ENCODE measurements around the gene TYMS.

The TYMS gene

GRCh38 chr18:647304-647703, 10.1 kb upstream of the TYMS start:
- no peak for DNase-seq (ENCODE audit: low read depth)

- no peak for DNase-seq (ENCODE audit: low read depth)
Measured at GRCh38 chr18:649341-649740, 8.1 kb upstream of the TYMS start.

GRCh38 chr18:650428-650858, 7.0 kb upstream of the TYMS start:
- no peak for DNase-seq (ENCODE audit: low read depth)

- DNase-seq (ENCODE audit: low read depth), result no peak
Measured at GRCh38 chr18:652131-652530, 5.3 kb upstream of the TYMS start.

- DNase-seq (ENCODE audit: low read depth), result no peak
Measured at GRCh38 chr18:653512-653911, 3.9 kb upstream of the TYMS start.

GRCh38 chr18:654601-655000, 2.9 kb upstream of the TYMS start:
- DNase-seq (ENCODE audit: low read depth), result no peak

- no peak for DNase-seq (ENCODE audit: low read depth)
Measured at GRCh38 chr18:655445-655844, 2.0 kb upstream of the TYMS start.

GRCh38 chr18:658001-658946, 821 bp downstream of the TYMS start:
- DNase-seq (ENCODE audit: low read depth), result peak; percentile 76

- no peak for DNase-seq (ENCODE audit: low read depth)
Measured at GRCh38 chr18:658947-659533, 1.6 kb downstream of the TYMS start.

- no peak for DNase-seq (ENCODE audit: low read depth)
Measured at GRCh38 chr18:659597-659996, 2.1 kb downstream of the TYMS start.

GRCh38 chr18:662197-662596, 4.7 kb downstream of the TYMS start:
- no peak for DNase-seq (ENCODE audit: low read depth)

GRCh38 chr18:666177-666576, 8.7 kb downstream of the TYMS start:
- no peak for DNase-seq (ENCODE audit: low read depth)

GRCh38 chr18:666628-667027, 9.2 kb downstream of the TYMS start:
- DNase-seq (ENCODE audit: low read depth), result no peak

GRCh38 chr18:668260-668659, 10.8 kb downstream of the TYMS start:
- DNase-seq (ENCODE audit: low read depth), result no peak

- DNase-seq (ENCODE audit: low read depth), result no peak
Measured at GRCh38 chr18:669077-669476, 11.6 kb downstream of the TYMS start.

GRCh38 chr18:670522-670921, 13.1 kb downstream of the TYMS start:
- no peak for DNase-seq (ENCODE audit: low read depth)

- DNase-seq (ENCODE audit: low read depth), result no peak
Measured at GRCh38 chr18:671405-671804, 14.0 kb downstream of the TYMS start.

- no peak for DNase-seq (ENCODE audit: low read depth)
Measured at GRCh38 chr18:673317-673716, 15.9 kb downstream of the TYMS start.

GRCh38 chr18:673769-674168, 16.3 kb downstream of the TYMS start:
- no peak for DNase-seq (ENCODE audit: low read depth)

GRCh38 chr18:675307-675706, 17.9 kb downstream of the TYMS start:
- no peak for DNase-seq (ENCODE audit: low read depth)

GRCh38 chr18:676069-676468, 18.6 kb downstream of the TYMS start:
- no peak for DNase-seq (ENCODE audit: low read depth)

GRCh38 chr18:676736-677135, 19.3 kb downstream of the TYMS start:
- no peak for DNase-seq (ENCODE audit: low read depth)

- no peak for DNase-seq (ENCODE audit: low read depth)
Measured at GRCh38 chr18:677145-677544, 19.7 kb downstream of the TYMS start.

GRCh38 chr18:677951-678381, 20.5 kb downstream of the TYMS start:
- DNase-seq (ENCODE audit: low read depth), result peak; percentile 24
